ENCODE data around the gene BCL10. TPM values are rescaled to one million over a fixed set of nuclear protein-coding genes. Genes with fewer than 3 reads are reported as not detected.
A peak's percentile ranks its signal among the peaks of the same experiment; 100 is the strongest.

Gene BCL10
- total RNA-seq, 4 donors from 2014 or later = 34.2 to 65.5 (median 56.5) TPM

DNA sequence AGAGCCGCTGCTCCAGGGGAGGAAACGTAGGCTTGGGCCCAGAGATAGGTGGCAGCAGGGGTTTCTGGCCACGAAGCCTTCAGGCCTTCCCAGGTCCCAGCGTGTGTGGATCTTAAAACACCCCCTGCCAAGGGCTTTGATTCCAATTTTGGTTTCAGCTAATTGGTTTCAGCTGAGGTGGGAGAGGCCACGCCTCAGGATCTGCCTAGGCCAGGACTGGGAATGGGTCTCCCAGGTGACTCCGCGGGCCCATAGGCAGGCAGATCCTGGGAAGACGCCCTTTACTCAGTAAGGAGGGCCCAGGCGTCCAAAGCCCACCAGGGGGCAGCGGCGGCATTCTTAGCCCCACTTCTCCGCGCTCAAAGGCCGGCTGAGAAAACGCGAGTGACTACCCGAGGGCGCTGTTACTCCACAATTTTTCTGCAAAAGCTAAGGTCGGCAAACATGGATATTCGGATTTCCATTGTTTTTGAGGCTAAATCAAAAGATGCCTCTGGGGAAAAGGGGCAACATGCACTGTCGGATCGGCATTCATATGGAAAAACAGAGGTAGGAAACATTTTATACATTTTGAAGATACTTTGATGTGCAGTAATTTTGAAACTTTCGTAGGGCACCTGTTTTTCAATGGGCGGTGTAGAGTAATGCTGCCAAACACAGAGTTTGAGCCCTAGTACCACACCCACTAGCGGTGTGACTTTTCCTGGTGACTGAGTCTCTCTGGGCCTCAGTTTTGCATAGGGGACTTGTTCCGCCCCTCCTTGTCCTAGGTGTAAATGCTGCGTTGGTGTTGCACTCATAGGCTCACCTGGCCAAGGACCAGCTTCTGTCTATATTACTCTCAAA lies 31.8 kb upstream of the BCL10 start:
- intact Hi-C loops (cut with DNase I; ENCODE audit: low total_unique reads) (loop anchor here (1.0 to 10.0 kb wide), 3 partner anchors 193 to 384 kb away; partner anchors contain the start of gene CCN1), in situ Hi-C loops (cut with MboI; ENCODE audit: low pct_ligation_motif_present in 1 of 4, low pct_unique_long_range_greater_than_20kb in 1 of 4, low sequenced_read_pairs in 3 of 4) (loop anchor here (10.0 to 25.0 kb wide), 7 partner anchors 179 to 854 kb away; partner anchors contain the start of genes CCN1 (in 4 of the 4), ZNHIT6 (in 3 of the 4) and COL24A1 (in 1 of the 4))
- Histone ChIP-seq H3K9me3 (no peaks in the 10 kb centered on the region), H3K4me3 (no peak overlapping the region), H3K36me3 (no peaks in the 10 kb centered on the region), H3K27ac (no peak overlapping the region), H3K4me1 (peaks cover 0 to 9% (median 6%) of the 10 kb centered on the region in 4 donors), H3K27me3 (no peaks in the 10 kb centered on the region)
- 21 to 50% methylated on average over 2 to 25 of the region's 27 CpGs for WGBS, 2 donors (ENCODE audit: low coverage in 1 of 2)
- DNase-seq = peak; percentile 88
- TF ChIP-seq POLR2A (IDR thresholded peaks at IDR 0.05) = no peak
- peak in 1 of 3 donors; percentile 18 for TF ChIP-seq POLR2AphosphoS5 (IDR thresholded peaks at IDR 0.05)
- no peak for TF ChIP-seq EP300 (IDR thresholded peaks at IDR 0.05; ENCODE audit: low read depth)
- TF ChIP-seq, protein P1, sequence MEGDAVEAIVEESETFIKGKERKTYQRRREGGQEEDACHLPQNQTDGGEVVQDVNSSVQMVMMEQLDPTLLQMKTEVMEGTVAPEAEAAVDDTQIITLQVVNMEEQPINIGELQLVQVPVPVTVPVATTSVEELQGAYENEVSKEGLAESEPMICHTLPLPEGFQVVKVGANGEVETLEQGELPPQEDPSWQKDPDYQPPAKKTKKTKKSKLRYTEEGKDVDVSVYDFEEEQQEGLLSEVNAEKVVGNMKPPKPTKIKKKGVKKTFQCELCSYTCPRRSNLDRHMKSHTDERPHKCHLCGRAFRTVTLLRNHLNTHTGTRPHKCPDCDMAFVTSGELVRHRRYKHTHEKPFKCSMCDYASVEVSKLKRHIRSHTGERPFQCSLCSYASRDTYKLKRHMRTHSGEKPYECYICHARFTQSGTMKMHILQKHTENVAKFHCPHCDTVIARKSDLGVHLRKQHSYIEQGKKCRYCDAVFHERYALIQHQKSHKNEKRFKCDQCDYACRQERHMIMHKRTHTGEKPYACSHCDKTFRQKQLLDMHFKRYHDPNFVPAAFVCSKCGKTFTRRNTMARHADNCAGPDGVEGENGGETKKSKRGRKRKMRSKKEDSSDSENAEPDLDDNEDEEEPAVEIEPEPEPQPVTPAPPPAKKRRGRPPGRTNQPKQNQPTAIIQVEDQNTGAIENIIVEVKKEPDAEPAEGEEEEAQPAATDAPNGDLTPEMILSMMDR (IDR thresholded peaks at IDR 0.05) = peak; percentile 89 to 95 (median 93)

DNA sequence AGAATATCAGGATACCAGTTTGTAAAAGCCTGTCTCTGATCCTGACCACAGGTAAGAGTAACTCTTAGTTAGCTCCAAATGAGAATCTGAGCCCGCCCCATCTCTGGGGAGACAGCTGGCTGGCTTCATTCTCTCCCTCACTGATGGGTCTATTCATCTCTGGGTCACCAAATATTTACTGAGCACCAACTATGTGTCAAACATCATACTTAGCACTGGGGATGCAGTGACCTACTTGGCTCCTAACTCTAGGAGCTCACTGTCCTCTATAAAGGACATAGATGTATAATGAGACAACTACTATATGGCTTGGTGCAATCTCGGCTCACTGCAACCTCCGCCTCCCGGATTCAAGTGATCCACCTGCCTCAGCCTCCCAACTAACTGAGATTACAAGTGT lies 29.8 kb upstream of the BCL10 start:
- 91% methylated on average over 4 of the region's 4 CpGs; no CpG with 5 or more reads in 1 of the 2 donors for WGBS, 2 donors (ENCODE audit: low coverage in 1 of 2)
- Histone ChIP-seq H3K27ac (no peak overlapping the region), H3K36me3 (no peaks in the 10 kb centered on the region), H3K4me1 (peaks cover 0 to 9% (median 6%) of the 10 kb centered on the region in 4 donors), H3K27me3 (no peaks in the 10 kb centered on the region), H3K4me3 (no peak overlapping the region), H3K9me3 (no peaks in the 10 kb centered on the region)
- in situ Hi-C loops (cut with MboI; ENCODE audit: low pct_ligation_motif_present in 1 of 4, low pct_unique_long_range_greater_than_20kb in 1 of 4, low sequenced_read_pairs in 3 of 4) = loop anchor here (10.0 to 25.0 kb wide), 7 partner anchors 181 to 856 kb away; partner anchors contain the start of genes CCN1 (in 4 of the 4), ZNHIT6 (in 3 of the 4) and COL24A1 (in 1 of the 4)
- no peak for DNase-seq
- no peak for TF ChIP-seq POLR2AphosphoS5 (IDR thresholded peaks at IDR 0.05)
- TF ChIP-seq, protein P1 (IDR thresholded peaks at IDR 0.05) = no peak
- no peak for TF ChIP-seq EP300 (IDR thresholded peaks at IDR 0.05; ENCODE audit: low read depth)
- TF ChIP-seq POLR2A (IDR thresholded peaks at IDR 0.05) = no peak
- intact Hi-C loops (cut with DNase I; ENCODE audit: low total_unique reads) = loop anchor here (5.0 to 10.0 kb wide), 2 partner anchors 279 to 386 kb away; partner anchors contain the start of gene CCN1

- in situ Hi-C loops (cut with MboI; ENCODE audit: low pct_ligation_motif_present in 1 of 4, low pct_unique_long_range_greater_than_20kb in 1 of 4, low sequenced_read_pairs in 3 of 4) (loop anchor here (10.0 to 25.0 kb wide), 7 partner anchors 184 to 859 kb away; partner anchors contain the start of genes CCN1 (in 4 of the 4), ZNHIT6 (in 3 of the 4) and COL24A1 (in 1 of the 4)), intact Hi-C loops (cut with DNase I; ENCODE audit: low total_unique reads) (loop anchor here (10.0 kb wide), 1 partner anchor 281 kb away; the partner anchor contains the start of gene CCN1)
- H3K27ac ChIP-seq = no peak overlapping the region
- DNase-seq = no peak
- H3K27me3 ChIP-seq = no peaks in the 10 kb centered on the region
- H3K9me3 ChIP-seq = no peaks in the 10 kb centered on the region
- peaks cover 0 to 8% (median 5%) of the 10 kb centered on the region in 4 donors for H3K4me1 ChIP-seq
- H3K36me3 ChIP-seq = no peaks in the 10 kb centered on the region
- no peak for TF ChIP-seq EP300 (IDR thresholded peaks at IDR 0.05; ENCODE audit: low read depth)
- no peak for TF ChIP-seq POLR2A (IDR thresholded peaks at IDR 0.05)
- TF ChIP-seq, protein P1 (IDR thresholded peaks at IDR 0.05) = no peak
- no peak for TF ChIP-seq POLR2AphosphoS5 (IDR thresholded peaks at IDR 0.05)
- 87 to 91% methylated on average over 4 of the region's 4 CpGs for WGBS, 2 donors (ENCODE audit: low coverage in 1 of 2)
- no peak overlapping the region for H3K4me3 ChIP-seq
Measured at GRCh38 chr1:85303440-85304162, 27.2 kb upstream of the BCL10 start.

Measured in transverse colon (tissue), 4 donors.